Astrocyte of the spinal cord (primary cell): ENCODE data around the gene MSANTD1.

Experiments used
- DNase-seq: peaks from one replicate; pipeline ENCODE4 v3.0.0; 2011; ENCODE audit warnings: low read depth, low spot score
- H3K4me3 ChIP-seq: 2 replicates; pipeline ENCODE4 v1.5.1; 2011; ENCODE audit warnings: low read depth, mild to moderate bottlenecking, low read length, moderate library complexity
- in situ Hi-C: cut with HindIII; loops from 2 replicates; pipeline ENCODE4 v1.10.0; 2017; ENCODE audit warnings: low sequenced_read_pairs
- TF ChIP-seq, protein P1 (sequence below): IDR thresholded peaks from 2 replicates; pipeline ENCODE4 v1.5.1; 2012; ENCODE audit warnings: low read depth, mild to moderate bottlenecking, low read length, inconsistent platforms

The MSANTD1 gene

DNA sequence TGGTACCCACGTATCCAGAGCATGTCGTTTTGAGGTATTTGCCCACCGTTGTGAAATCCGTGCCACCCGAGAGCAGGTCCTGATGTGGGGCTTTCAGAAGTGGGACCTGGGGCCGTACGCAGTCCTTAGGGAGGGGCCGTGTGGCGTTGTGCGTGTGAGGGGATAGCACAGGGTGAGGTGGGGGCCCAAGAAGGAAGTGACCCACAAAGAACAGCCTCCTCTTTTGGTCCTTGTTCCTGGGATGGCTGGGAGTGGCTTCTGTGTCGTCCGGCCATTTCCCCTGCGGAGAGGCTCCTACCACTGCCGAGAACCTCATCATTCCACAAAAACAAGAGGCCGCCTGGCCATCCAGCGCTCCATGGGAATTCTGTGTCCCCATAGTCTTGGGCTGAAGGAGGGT, 17.0 kb upstream of the MSANTD1 start:
- DNase-seq = no peak
- in situ Hi-C loops = no loop called here
- TF ChIP-seq, protein P1, sequence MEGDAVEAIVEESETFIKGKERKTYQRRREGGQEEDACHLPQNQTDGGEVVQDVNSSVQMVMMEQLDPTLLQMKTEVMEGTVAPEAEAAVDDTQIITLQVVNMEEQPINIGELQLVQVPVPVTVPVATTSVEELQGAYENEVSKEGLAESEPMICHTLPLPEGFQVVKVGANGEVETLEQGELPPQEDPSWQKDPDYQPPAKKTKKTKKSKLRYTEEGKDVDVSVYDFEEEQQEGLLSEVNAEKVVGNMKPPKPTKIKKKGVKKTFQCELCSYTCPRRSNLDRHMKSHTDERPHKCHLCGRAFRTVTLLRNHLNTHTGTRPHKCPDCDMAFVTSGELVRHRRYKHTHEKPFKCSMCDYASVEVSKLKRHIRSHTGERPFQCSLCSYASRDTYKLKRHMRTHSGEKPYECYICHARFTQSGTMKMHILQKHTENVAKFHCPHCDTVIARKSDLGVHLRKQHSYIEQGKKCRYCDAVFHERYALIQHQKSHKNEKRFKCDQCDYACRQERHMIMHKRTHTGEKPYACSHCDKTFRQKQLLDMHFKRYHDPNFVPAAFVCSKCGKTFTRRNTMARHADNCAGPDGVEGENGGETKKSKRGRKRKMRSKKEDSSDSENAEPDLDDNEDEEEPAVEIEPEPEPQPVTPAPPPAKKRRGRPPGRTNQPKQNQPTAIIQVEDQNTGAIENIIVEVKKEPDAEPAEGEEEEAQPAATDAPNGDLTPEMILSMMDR = no peak
- no peak overlapping the region for H3K4me3 ChIP-seq

DNA sequence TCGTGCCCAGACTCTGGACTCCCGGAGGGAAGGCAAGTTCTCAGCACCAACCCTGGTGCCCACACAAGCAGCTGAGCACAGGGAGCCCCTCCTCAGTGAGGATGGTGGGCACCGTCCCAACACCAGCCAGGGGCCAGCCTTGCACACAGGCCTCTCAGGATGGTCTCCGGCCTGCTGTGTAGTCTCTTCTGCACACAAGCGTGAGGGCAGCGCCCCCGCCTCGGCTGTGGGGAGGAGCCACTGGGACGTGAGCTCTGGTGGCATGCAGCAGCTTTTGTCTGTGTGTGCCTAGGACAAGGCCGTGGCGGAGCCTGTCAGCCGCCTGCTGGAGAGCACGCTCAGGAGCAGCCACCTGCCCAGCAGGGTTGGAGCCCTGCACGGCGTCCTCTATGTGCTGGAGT, 16.1 kb upstream of the MSANTD1 start:
- TF ChIP-seq, protein P1 = no peak
- H3K4me3 ChIP-seq = no peak overlapping the region
- in situ Hi-C loops = no loop called here
- DNase-seq = no peak

DNA sequence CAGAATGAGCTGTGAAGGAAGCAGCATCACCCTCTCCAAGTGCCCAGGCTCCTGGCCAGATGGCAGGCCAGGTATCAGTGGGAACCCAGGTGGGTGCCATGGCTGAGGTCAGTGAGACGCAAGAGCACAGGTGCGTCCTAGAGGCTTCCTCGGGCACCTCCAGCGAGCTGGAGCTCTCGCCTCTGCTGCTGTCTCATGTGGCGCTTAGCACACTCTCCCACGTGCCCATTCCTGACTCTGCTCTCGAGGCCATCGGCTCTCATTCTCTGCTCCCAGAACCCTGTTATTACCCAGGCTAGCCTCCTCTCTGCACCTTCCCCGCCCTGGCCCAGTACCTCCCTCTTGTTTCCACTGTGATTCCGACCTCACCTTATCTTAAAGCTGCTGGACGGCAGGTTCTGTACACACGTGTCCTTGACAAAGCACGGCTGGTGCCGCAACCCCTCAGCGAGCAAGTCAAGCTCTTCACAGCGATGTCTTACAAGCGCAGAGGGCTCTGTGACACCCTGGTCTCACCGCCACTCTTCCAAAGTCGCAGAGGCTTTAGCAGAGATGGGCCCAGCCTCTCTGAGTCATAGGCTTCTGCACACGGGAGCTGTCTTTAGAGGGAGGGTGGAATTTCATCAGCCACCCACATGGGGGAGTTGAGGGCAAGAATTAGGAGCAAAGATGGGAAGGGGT, 15.4 kb upstream of the MSANTD1 start:
- TF ChIP-seq, protein P1 = no peak
- in situ Hi-C loops = no loop called here
- no peak for DNase-seq
- H3K4me3 ChIP-seq = no peak overlapping the region

DNA sequence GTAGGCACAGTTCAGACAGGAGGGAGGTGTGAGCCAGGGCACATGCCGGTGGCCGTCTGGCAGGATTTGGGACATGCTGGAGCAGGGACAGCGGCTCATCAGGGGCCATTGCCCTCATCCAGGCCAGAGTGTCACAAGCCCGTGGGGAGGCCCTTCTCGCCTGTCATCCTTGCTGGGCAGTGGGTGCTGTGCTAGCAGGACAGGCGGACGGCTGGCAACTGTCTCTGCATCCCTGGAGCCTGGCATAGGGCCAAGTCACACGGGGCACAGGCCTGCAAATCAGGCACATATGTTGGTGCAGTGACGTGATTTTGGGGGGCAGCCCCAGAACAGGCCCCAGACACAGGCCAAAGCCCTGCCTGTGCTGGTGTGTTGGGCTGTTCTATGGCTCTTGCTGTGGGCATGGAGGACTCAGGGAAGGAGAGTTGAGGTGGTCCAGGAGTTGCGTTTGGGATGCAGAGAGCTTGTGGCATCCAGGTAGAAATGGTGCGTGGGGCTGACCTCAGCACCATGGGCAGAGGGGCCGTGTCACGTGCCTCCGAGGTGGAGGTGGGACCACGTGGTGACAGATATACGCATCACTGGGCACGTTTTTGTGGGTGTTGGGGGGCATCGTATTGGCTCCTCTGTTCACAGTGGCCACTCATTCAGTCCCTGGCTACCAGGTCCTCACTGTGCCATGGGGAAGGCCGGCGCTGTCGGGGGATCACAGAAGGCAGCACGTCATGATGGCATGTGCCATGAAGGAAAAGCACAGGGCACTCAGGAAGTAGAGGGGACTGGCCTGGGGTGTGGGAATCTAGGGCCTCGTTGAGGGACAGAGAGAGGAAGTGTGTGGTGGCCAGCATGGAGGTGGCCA, 14.6 kb upstream of the MSANTD1 start:
- TF ChIP-seq, protein P1 = no peak
- DNase-seq = no peak
- in situ Hi-C loops = no loop called here
- H3K4me3 ChIP-seq = no peak overlapping the region

DNA sequence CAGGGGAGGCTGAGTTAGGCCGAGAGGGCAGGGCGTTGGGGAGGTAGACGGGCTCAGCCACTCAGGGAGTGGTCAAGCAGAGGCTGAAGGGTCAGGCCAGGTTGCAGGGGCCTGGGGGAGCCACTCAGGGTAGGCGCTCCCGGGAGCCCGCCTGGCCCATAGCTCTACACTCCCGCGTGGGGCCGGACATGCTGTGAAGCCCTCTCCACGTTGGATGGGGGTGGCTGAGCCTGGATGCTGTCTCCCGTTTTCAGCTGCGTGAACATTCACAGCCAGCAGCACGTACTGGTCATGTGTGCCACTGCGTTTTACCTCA, 14.0 kb upstream of the MSANTD1 start:
- TF ChIP-seq, protein P1 = no peak
- no peak overlapping the region for H3K4me3 ChIP-seq
- in situ Hi-C loops = no loop called here
- DNase-seq = no peak

DNA sequence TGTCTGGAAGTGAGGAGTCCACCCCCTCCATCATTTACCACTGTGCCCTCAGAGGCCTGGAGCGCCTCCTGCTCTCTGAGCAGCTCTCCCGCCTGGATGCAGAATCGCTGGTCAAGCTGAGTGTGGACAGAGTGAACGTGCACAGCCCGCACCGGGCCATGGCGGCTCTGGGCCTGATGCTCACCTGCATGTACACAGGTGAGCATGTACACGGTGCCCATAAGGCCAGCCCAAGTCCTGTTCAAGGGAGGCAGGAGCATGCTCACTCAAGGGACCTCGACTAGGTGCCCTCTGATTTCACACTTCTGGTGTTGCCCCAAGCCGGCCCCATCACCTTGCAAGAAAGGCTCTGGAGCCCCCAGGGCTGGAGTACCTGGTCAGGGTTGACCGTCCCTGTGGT, 13.4 kb upstream of the MSANTD1 start:
- in situ Hi-C loops = no loop called here
- TF ChIP-seq, protein P1 = no peak
- no peak for DNase-seq
- no peak overlapping the region for H3K4me3 ChIP-seq
